ENCODE measurements around the gene SMIM35.
"Not testable (repeated sequence)": the region's sequence is repeated elsewhere in the genome, so short reads cannot be mapped to it uniquely, and the experiment has no call there.

SMIM35 gene

DNA sequence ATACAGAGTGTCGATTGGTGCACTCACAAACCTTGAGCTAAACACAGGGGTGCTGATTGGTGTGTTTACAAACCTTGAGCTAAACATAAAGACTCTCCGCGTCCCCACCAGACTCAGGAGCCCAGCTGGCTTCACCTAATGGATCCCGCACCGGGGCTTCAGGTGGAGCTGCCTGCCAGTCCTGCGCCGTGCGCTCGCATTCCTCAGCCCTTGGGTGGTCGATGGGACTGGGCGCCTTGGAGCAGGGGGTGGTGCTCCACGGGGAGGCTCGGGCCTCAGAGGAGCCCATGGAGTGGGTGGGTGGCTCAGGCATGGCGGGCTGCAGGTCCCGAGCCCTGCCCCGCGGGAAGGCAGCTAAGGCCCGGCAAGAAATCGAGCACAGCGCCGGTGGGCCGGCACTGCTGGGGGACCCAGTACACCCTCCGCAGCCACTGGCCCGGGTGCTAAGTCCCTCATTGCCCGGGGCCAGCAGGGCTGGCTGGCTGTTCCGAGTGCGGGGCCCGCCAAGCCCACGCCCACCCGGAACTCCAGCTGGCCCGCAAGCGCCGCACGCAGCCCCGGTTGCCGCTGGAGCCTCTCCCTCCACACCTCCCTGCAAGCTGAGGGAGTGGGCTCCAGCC, 108.4 kb downstream of the SMIM35 start:
- not testable (repeated sequence) for DNase-seq

DNA sequence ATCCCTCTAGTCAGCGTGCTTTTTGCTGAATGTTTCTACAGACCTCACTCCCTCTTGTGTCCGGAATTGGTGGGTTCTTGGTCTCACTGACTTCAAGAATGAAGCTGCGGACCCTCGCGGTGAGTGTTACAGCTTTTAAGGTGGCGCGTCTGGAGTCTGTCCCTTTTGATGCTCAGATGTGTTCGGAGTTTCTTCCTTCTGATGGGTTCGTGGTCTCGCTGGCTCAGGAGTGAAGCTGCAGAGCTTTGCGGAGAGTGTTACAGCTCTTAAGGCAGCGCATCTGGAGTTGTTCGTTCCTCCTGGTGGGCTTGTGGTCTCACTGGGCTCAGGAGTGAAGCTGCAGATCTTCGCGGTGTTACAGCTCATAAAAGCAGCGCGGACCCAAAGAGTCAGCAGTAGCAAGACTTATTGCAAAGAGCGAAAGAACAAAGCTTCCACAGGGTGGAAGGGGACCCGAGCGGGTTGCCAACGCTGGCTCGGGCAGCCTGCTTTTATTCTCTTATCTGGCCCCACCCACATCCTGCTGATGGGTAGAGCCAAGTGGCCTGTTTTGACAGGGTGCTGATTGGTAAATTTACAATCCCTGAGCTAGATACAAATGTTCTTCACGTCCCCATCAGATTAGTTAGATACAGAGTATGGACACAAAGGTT, 109.0 kb downstream of the SMIM35 start:
- DNase-seq, result not testable (repeated sequence)

DNA sequence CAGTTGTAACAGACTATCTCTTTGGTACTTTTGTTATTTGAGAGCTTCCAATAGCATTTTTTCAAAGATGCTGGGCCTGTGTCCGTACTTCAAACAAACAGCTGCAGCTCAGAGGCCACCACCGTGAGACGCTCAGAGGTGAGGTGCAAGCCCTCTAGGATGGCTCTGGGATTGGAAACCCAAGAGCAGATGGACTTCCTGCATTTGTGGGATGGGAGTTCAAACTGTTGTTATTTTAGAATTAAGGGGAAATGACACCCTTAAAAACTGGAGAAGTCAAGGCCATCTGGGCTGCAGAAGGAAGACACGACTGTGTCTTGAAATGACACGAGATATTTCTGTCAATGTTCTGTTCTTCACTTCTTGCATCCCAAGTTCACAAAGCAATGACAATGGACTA, 109.7 kb downstream of the SMIM35 start:
- no peak for DNase-seq

DNA sequence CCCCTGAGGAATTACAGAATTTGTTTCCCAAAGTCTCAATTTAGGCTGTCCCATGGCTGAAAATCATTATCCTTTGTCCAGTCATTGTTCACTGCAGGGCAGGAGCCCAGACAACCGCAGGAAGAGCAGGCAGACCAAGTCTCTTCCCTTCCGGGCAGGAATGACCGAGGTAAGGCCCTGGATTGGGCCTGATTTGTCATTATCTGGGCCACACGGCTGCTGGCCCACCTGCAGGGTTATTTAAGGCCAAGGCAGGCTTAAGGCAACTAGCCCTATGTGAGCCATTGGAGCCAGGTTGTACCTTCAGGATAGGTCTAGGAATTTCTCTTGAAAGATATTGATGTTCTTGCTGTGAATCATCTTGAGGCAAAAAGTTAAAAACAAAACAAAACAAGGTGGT, 110.3 kb downstream of the SMIM35 start:
- no peak for DNase-seq

DNA sequence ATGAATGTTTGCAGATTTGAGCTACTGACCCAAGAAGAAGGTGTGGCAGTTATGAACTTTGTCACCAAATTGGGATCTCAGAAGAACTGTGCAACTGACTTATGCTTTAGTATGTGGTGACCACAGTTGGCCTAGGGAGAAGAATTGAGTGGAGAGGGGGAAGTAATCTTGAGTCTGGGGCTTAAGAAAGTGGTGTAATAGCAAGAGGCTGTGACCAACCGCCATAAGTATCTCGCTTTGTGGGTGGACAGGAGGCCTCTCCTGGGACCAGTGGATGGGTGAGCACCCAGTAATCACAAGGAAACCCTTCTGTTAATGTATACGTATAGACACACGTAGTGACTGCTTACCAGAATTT, 113.3 kb downstream of the SMIM35 start:
- DNase-seq, result no peak

DNA sequence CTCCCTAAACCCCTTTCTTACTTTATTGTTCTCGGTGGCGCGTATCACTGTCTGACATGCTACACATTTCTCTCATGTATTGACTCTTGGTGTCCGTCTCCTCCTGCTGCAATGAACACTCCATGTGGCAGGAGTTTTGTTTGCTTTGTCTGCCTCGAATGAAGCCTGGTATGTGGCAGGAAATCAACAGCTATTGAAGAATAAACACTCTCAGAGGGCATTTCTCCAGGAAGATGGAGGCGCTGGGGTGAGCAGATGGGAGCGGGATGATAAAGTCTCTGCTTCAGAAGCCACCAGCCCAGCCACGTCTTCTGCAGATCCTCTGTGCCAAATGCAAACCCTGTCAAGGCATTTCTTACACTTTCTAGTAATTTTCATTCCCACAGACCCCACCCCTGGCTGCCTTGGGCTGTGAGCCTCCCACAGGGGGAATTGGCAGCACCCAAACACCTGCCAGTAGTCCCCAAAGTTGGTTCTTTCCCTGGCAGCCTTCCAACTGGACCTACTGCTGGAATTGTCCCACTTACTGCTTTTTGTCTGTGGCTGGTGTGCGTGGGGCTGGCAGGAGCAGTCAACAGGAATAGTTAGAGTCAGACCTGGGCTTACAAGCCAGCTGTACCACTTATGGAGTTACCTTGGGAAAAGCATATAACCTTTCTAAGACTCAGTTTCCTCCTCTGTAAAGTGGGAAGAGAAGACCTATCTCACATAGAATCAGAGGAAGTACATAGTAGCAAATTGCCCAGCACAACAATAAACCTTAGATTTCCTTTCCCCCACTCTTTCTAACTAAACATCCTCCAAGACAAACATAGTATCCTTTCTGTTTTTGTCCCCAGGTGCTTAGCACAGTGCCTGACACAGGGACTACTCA, 113.9 kb downstream of the SMIM35 start:
- DNase-seq, result no peak

DNA sequence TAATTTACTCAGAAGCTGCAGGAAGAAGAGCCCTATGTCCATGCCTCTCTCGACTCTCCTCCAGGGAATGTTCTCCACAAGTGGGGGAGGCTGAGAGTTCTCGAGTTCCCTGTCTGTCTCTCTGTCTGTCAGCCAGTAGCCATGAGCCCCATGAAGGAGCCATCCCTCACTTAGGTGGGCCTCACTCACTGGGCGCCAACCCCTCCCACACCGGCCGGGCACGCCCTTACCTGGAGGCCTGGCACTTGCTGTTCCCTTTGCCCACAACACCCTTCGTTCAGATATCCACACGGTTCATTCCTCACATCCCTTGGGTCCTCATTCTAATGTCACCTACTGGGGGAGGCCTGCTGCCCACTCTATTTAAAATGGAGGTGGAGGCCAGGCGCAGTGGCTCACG, 114.7 kb downstream of the SMIM35 start:
- no peak for DNase-seq

DNA sequence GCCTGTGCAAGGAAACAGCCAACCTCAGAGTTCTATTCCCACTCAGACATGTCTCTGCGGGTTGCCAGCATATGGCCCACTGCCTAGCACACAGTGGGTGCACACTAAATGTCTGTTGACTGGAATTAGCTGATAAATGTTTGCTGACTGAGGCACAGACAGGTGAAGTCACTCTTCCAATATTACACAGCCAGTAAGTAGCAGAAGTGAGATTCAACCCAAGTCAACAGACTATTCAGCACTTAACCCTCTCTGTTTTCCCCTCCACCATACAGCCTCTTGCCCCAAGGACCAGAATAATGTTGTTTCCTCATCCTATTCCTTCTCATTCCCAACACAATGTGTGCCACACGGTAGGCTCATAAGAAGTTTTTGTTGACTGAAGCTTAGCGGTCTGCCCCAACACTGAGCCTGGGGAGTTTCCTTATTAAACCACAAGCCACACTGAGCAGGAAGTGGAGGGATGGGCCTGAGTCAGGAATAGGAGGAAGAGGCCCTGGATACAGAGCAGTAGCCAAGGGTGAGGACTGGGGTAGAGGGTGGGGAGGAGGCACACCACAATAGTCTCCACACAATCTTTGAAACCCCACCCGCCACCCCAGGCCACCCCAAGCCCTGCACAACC, 116.3 kb downstream of the SMIM35 start:
- DNase-seq, result no peak

DNA sequence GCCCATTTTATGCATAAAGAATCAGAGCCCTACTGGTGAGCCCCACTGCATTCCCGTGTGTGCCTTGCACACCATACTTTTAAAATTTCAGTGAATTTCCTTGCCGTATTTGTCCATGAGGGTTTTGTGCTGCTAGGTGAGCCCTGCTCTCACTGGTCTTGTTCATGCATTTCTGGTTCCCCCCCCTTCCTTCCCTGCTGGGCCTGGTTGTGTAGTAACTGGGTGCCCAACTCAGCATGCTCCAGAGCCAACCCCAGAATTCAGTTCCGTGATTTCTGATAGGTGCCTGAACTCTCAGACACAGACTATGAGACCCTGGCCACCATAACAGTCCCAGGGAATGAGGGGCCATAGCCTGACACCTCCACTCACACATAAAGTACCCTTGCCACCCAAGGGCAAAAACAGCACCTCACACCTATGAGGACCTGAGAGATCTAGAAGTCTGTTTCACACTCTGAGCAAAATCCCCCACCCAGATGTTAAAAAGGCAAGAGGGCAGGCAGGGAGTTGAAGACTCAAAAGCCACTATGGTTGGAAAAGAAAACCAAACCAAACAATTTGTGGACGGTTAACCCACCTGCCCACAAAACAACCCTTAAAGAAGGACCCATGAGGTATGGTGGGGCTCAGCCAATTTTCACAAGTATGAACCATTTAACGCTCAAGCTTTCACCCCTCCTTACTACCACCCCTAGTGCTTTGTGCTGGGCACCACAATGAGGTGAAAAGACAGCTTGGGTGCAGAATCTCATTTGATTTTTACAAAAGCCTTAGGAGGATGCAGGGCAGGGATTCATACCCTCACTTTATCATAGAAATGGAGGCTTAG, 117.4 kb downstream of the SMIM35 start:
- DNase-seq, result no peak

DNA sequence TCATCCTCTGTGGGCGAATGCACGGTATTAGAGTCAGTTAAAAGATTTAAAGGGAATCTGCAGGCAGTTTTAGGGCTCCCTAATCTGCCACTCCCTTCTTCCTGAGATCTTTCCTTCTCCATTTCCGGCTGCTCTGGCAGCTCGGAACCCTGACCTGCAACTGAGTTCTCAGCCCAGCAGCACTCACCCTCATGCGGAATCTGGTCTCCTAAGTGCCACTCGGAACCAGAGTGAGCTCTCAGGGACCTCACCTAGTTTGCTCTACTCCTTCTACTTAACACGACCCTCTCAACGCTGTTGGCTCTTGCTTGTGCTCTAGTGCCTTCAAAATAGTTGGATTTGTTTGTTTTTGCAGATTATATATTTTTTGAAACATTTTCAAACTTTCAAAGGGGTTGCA, 119.9 kb downstream of the SMIM35 start:
- DNase-seq, result no peak

DNA sequence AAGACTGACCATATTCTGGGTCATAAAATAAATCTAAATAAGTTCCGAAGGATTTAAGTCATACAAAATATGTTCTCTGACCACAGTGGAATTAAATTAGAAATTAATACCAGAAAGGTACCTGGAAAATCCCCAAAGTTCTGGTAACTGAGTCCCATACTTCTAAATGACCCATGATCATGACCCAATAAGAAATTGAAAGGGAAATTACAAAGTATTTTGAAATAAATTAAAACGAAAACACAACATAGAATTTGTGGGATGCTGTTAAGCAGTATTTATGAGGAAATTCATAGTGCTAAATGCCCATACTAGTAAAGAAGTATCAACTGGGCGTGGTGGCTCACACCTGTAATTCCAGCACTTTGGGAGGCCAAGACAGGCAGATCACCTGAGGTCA, 123.9 kb downstream of the SMIM35 start:
- DNase-seq, result no peak

DNA sequence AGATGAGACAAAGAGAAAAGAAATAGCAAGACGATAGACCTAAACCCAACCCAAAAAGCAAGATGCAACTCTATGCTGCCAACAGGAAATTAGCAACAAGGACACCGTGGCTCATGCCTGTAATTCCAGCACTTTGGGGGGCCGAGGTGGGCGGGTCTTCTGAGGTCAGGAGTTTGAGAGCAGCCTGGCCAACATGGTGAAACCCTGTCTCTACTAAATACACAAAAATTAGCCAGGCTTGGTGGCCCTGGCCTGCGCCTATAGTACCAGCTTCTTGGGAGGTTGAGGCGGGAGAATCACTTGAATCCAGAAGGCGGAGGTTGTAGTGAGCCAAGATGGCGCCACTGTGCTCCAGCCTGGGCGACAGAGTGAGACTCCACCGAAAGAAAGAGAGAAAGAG, 124.9 kb downstream of the SMIM35 start:
- DNase-seq, result no peak

DNA sequence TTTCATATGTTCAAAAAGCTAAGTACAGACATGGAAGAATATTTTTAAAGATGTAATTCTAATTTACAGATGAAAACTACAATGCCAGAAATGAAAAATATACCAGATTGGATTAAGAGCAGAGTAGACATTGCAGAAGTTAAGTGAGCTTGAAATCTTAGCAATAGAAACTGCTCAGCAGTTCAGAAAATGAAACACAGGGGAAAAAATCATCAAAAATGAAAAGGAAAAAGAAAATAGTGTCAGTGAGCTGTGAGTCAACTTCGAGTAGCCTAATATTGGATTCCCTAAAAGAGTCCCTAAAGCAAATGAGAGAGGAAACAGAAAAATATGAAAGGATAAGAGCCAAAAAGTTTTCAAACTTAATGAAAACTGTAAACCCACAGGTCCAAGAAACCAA, 126.4 kb downstream of the SMIM35 start:
- no peak for DNase-seq

DNA sequence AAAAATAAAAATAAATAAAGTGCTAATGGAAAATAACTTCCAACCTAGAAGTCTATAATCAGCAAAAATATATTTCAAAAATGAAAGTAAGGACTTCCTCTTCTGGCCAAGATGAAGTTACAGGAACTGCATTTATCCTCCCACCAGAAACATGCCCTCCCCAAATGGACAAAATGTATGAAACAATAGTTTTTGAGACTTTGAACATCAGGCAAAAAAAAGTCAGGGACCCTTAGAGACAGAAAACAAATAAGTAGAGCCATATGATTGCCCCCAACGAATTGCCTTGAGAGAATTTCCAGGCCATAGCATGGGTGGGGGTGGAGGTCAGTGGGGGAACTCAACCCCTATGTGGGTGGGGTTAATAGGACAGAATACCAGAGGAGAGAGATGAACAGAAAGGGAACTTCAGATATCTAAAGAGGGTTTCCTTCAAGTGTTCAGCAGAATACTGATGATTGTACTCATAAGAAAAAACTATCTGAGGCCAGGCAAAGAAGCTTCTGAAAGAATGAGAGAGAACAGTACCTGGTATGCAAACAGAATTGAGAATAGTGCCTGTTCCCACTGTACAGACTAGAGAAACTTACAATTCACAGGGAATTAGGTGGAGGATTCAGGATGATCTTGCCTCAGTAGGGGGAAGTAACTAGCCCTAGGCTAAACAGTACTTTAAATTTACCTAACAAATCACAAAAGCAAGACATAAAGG, 127.2 kb downstream of the SMIM35 start:
- no peak for DNase-seq

DNA sequence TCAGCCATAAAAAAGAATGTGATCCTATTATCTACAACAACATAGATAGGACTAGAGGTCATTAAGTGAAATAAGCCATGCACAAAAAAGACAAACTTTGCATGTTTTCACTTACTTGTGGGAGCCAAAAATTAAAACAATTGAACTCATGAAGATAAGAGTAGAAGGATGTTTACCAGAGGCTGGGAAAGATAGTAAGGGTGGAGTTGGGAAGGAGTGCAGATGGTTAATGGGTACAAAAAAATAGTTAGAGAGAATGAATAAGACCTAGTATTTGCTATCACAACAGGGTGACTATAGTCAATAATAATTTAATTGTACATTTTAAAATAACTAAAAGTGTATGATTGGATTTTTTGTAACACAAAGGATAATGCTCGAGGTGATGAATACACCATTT, 127.8 kb downstream of the SMIM35 start:
- DNase-seq, result no peak

Measured in effector CD8-positive, alpha-beta T cell (primary cell).